HG02642 (cell line): ENCODE results near the gene KIF2A.

Experiments used
- ATAC-seq: cut with Tn5 transposase; IDR thresholded peaks from one replicate; pipeline ENCODE4 v1.9.1; 2021; ENCODE audit warnings: mild to moderate bottlenecking; ENCODE audit not compliant: unreplicated experiment, poor library complexity

KIF2A gene

DNA sequence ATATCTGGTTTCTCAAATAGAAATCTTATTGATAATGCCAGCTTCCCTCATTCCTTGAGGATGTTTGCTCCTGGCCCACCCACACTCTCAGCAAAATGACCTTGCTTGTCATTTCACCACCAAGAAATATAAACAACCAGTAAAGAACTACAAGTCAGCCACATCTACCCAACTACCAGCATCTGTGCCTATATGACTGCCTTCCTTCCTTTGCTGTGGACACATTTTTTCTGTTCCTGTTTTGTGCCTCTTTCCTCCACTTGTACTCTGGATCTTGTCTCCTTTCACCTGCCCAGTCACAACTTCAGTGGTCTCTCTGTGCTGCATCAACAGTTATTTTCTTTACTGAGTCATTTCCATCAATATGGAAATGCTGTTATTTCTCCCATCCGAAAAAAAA, 20.3 kb downstream of the KIF2A start:
- ATAC-seq, result no peak

DNA sequence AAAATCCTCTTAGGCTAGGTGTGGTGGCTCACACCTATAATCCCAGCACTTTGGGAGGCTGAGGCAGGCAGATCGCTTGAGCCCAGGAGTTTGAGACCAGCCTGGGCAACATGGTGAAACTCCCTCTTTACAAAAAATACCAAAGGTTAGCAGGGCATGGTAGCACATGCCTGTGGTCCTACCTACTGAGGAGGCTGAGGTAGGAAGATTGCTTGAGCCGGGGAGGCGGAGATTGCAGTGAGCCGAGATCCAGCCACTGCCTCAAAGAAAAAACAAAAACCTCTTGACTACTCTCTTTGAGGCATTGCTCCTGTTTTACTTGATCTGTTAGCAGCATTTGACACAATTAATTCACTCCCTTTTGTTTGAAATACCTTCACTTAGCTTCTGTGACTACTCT, 20.7 kb downstream of the KIF2A start:
- no peak for ATAC-seq

DNA sequence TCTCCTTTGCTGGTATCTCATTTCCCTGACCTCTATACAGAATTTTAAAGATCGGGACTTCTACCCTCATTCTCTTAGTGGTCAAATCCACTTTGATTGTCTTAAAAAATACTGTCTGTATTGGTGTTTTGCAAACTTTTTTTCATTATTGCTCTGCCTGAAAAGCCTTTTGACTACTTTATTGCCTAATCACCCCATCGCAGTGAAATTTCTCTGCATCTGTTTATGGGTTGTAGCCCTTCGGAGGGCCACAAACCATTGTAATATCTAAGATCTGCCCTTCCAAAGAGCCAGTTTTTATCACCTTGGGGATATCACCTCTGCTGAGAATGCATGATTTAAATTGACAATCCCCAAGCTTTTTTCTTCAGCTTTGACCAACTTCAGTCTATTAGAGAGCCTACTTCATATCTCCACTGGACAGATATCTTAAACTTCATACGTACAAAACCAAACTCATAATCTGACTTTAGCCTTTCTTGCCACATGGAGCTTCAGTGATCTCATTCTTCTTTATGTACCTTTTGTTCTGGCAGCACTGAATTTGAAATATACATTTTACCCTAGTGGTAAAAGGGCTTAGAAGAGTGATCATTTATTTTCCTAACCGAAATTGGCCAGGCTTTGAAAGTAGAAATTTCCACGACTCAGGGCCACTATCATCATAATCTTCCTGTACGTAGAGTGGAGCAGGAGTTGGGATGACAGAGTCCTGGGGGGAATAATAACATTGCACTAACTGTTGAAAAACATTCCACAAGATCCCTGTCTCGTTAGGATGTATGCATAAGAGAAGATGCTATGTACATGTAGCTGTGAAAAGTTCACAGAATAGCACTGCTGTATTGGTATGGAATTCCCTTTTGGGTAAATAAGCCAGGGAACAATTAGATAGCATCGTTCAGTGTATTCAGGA, 21.4 kb downstream of the KIF2A start:
- no peak for ATAC-seq

DNA sequence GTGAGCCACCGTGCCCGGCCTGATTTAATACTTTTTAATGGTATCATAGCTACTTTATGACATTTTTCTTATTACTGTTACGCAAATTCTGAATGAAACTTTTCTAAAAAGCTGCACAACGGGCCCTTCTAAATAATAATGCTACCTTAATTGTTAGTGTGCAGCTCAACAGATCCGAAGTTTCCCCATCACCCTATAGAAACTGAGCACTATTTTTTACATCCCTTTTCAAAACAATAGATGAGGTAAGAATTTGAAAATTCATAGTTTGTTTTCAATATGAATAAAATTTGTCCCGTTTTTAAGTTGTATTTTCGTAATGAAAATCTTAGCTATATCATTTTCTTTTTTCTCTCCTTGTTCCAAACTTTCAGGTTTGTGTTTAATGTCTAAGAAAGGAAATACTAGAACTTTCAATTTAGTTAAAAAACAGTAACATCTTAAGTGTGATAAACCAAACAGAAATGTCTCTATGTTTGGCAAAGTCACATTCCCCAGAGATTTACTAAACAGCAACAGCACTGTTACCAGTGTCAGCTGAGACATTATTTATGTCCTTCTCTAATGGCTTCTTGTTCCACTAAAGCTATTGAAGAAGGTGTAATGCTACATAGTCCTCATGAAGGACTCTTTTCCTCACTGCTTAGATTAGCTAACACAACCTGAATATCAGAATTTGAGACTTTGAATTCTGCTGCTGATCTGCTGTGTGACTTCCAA, 22.9 kb downstream of the KIF2A start:
- ATAC-seq, result no peak

DNA sequence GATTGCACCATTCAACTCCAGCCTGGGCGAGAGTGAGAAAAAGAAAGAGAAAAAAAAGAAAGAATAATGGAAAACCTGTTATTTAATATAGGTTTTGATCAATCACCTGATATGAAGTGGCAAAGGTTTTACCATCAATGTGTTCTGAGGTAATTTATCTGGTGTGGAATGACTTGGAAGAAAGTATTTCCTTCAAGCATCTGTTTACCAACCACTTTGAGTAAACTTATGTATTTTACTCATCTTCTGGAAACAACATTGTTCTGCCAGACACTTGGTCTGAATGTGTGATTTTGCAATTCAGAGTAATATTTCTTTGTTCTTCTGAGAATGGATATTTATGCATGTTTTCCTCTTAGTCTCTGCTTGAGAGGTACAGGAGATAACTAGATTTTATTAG, 24.3 kb downstream of the KIF2A start:
- ATAC-seq, result no peak

DNA sequence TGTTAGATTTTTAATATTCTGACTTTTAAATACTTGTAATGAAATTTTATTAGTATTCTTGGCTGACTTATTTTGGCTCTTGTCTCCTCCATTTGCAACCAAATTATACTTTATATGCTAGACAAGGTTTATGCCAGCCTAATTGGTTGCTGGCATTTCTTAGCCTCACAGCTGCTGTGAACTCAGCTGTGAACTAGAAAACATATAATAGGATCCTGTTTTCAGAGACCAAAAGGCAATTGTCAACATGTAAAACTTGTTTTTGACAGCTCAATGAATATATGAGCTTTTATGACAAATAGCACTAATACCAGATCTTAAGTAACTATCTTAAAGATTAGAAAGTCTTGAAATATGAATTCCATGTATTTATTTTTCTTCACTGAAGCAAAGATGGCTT, 25.9 kb downstream of the KIF2A start:
- no peak for ATAC-seq

DNA sequence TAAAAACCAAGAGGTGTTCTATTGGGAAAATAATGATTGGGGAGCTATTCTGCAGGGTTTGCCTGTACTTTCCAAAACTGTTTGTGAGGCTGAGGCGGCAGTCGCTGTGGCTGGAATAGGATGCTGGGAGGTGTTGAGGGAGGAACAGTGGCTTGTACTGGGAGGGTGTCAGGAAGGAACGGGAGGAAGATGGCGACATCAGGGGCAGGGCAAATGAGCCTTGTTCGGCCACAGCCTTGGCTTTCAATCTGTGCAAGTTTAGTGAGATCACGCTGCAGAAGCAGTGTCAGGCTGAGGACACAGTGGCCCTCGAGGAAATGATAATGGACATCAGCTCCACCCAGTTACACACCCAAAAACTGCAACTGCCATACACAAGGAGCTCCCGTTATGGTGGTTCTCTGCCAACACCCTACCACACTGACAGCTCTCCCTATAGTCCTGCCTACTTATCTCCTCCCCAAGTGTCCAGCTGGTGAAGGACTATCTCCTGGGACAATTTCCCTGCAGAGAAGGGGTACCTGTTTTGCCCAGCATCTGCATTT, 27.3 kb downstream of the KIF2A start:
- ATAC-seq, result no peak

DNA sequence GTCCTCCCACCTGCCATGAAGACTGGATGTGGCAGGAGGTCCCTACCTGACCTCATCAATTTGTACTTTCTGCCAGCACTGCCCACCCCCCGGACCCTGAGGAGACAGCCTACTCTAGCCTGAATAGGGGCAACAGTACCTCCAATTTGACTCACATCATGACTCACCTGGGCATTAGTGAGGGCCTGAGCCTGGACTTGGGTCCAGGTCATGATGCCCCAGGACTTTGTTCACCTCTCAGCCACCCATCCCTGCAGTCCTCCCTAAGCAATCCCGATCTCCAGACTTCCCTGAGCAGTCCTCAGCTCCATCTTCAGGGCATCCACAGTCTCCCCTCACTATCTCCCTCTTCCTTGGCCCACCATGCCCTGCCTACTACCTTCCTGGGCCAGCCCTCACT, 28.1 kb downstream of the KIF2A start:
- ATAC-seq, result no peak

DNA sequence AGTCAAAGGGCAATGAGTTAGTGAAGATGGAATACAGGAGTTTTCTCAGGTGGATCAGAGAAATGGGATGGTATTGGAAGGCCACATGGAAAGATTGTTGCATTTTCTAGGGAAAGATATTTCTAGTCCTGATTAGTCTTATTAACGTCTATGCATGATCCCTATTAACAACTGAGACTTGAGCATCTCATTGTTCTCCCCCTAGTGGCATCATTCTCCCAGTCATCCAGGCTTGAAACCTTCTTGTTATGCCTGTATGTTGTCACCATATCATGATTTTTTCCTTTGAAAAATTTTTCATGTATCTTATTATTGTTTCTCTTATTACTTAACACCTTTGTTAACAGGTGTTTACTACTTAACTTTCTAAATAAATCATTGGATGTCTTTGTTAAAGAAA, 34.4 kb downstream of the KIF2A start:
- peak; percentile 36 for ATAC-seq

DNA sequence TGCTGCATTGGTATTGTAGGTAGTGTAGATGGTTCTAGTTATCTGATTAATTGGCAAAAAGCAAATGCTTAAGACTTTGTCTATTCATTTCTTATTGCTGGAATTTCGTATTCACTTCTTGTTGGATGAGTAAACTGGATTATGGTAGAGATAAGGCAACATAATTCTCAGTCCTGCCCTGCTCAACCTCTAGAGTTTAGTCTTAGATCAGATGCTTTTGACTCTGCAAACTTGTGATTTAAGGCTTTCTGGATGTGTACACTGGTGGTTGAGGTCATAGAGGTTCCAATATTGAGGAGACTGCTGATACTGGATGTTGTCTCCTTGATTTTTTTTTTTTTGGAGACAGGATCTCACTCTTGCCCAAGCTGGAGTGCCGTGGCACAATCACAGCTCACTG, 35.0 kb downstream of the KIF2A start:
- ATAC-seq, result no peak

DNA sequence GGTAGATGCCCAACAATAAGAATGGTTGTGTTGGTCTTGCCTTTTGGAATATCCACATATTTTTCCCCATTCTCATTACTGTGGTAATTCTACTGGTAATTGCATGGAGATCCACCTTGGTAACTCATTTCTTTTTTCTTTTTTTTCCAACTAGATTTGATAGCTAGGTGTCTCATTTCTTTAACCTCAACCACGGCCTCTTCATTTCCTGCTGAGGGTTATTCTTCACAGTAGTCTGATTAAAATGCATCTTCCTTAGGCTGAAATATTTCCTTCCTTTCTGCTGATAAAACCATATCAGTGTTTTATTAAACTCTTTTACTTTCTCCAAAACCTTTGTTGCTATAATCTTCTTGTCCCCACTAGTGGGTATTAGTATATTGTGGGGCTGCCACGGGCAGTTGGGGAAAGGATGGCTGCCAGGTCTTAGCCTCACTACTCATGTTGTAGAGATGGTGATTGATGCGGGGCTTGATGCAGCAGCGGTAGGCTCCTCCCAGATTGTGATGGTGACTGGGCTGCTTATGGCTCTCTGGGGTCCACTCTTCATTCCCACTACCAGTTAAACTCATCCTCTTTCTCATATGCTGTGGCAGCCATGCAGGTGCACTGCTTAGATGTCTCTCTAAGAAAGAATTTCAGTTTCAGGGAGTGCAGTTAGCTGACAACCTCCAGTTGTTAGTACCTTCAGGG, 35.9 kb downstream of the KIF2A start:
- ATAC-seq, result peak; percentile 73

DNA sequence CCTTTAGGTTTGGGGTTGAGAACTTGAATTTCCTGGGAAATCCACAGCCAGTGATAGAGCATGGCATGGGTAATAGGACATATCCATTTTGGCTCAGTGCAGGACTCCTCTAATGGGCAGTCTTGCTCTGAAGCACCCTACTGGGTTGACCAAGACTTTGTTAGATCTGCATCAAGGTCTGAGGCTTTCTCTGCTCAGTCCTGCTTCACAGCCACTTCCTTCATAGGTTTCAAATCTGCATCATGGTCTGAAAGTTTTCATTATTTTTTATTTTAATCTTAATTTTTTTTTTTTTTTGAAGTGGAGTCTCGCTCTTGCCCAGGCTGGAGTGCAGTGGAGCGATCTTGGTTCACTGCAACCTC, 36.5 kb downstream of the KIF2A start:
- ATAC-seq, result peak; percentile 48

DNA sequence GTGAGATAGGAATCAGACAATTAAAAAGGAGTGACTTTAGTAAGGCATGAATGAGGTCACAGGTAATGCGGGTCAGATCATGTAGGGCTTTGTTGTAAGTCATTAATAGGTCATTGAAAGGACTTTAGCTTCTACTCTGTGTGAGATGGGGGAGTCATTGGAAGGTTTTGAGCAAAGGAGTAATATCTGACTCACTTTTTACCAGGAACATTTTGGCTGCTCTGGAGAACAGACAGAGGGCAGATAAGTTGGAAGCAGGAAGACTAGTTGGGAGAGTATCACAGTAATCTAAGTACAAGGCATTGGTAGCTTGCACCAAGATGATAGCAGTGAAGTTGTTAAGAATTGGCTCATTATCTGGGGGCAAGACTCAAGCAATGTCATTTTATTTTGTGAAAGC, 37.4 kb downstream of the KIF2A start:
- ATAC-seq, result no peak

DNA sequence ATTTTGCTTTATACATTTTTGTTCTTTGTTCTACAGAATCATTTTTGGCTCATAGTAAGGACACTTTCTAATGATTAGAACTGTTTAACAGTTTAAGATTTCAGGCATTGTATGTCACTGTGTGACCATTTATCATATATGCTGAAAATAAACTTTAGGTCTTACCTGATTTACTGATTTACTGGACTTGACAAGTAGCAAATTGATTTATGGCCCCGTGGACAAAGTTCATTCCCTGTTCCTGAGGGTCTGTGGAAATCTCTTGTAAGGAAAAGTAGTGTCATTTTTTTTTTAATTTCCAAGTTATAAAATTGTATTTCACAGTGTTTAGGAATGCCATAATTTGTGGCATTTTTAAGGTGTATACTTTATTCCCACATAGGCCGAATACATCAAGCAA, 40.7 kb downstream of the KIF2A start:
- ATAC-seq, result no peak

DNA sequence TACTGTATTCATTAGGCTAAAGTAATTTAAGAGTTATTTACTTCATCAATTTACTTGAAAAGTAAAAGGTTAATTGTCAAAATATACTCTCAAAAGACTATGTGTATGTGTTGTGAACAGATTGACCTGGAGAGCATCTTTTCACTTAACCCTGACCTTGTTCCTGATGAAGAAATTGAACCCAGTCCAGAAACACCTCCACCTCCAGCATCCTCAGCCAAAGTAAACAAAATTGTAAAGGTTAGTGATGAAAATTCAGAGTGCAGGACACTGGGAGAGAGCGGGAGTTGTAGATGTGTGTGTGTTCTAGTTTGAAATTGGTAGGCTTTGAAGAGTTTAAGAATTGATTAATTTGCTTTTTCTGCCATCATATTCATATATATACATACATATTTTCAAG, 41.9 kb downstream of the KIF2A start:
- ATAC-seq, result no peak

DNA sequence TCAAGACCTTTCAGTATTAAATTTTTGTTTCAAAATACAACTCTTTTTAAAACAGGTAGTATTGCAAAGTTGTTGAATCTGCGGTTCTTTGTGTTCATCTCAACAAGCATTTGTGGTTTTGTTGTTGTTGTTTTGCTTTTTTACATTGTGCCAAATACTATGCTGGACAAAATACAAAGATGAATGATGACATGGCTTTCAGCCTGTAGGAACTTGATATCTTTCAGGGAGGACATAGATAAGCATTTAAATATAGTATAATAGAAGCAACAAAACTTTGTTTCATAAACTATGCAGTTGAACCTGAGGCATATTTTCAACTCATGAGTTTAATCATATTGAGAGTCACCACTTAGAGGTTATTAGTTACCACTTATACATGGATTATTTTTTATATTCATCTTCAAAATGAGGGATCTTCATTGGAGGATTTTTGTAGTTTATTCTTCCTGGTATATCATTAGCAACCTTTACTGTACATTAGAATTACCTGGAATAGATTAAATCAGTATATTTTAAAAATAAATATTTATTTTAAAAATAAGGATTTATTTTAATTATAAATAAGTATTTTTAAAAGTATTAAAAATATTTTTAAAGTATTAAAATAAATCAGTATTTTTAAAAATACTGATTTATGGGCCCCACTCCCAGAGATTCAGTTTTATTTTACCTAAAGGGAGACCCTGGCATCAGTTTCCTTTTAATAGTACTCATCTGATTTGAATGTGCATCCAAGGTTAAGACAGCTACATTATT, 42.9 kb downstream of the KIF2A start:
- no peak for ATAC-seq

DNA sequence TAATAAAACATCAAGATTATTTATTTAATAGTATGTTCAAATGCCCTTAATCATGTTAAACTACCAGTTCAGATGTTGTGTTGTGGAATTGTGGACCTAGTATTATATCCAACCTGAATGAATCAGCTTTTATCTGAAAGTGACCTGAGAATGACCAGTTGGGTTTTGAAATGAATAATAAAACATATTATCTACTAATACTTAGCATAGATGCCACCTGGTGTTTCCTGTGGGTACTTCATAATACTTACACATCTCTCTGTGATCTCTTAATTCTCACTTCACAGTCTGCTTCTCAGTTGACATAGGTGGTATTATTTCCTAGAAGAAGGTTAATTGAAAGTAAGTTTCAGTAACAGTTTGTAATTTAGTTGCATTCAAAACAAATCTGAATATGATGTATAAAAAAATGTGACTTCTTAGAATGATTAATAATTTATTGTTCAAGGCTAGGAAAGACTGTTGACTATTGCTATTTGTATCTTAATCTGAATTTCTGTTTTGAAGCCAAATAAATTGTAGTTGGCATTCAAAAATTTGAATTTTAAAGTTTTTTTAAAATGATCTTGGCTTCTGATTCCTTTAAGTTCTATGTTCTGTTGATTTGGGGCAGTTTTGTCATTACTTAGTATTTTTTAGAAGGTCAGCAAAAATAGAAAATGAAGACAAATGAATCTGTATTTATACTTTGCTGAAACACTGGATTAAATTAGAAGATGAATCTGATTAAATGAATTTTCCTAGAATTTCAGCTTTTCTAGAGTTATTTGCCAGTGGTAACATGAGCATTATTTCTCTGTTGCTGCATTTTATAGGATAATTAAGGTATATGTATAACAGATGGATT, 48.2 kb downstream of the KIF2A start:
- peak; percentile 83 for ATAC-seq

DNA sequence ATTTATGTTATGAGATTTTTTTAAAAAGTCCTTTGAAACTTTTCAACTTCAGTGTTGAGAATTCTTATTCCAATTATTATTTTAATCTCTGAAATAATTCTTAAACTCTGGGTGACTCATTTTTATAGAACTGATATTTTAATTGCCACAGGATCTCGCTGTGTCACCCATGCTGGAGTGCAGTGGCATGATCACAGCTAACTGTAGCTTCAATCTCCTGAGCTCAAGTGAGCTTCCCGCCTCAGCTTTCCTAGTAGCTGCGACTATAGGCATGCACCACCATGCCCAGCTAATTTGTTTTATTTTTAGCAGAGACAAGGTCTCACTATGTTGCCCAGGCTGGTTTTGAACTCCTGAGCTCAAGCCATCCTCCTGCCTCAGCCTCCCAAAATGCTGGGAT, 56.7 kb downstream of the KIF2A start:
- no peak for ATAC-seq

DNA sequence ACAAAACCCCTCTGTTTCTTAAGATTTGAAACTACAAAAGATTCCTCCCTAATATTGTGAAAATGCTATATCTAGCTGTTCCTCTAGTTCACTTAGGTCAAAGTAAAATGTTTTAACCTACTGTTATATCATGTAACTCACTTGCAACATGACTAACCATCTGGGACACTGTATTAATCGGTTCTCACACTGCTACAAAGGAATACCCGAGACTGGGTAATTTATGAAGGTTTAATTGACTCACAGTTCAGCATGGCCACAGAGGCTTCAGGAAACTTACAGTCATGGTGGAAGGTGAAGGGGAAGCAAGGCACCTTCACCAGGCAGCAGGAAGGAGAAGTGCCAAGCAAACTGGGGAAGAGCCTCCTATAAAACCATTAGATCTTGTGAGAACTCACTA, 63.0 kb downstream of the KIF2A start:
- ATAC-seq, result no peak
